H1 (cell line): ENCODE data around the gene NDEL1.

ENCODE experiments used
- CBX8 ChIP-seq: fragments of 300-800, 300-1000 bp; sonication (generic); IDR thresholded peaks from 2 replicates; pipeline ENCODE4 v1.7.1; 2016; ENCODE audit warnings: low read depth, low read length, borderline replicate concordance
- CEBPB ChIP-seq: IDR thresholded peaks from 2 replicates; pipeline ENCODE4 v1.6.1; 2012; ENCODE audit warnings: low read depth, low read length
- CREB1 ChIP-seq: IDR thresholded peaks from 2 replicates; pipeline ENCODE4 v1.6.1; 2012; ENCODE audit warnings: inconsistent platforms
- CTCF ChIP-seq, 3 experiments: IDR thresholded peaks; 1 replicate in 2 of 3; 2 replicates in 1 of 3; pipeline versions ENCODE4 v1.5.1 to v1.6.1; 2011; ENCODE audit warnings: low read length in 3 of 3, mild to moderate bottlenecking in 3 of 3, inconsistent platforms in 2 of 3, low read depth in 1 of 3, moderate library complexity in 1 of 3; ENCODE audit not compliant: insufficient read depth in 1 of 3; ENCODE audit errors: control extremely low read depth in 1 of 3
- EGR1 ChIP-seq: IDR thresholded peaks from 2 replicates; pipeline ENCODE4 v1.6.1; 2011; ENCODE audit warnings: low read depth, low read length, borderline replicate concordance
- JUND ChIP-seq: IDR thresholded peaks from 2 replicates; pipeline ENCODE4 v1.6.1; 2011; ENCODE audit warnings: mild to moderate bottlenecking, improper control_type of control experiment, low read length
- MAFK ChIP-seq: IDR thresholded peaks from 2 replicates; pipeline ENCODE4 v1.6.1; 2012; ENCODE audit warnings: low read depth, mild to moderate bottlenecking, improper control_type of control experiment, low read length
- NANOG ChIP-seq: IDR thresholded peaks from 2 replicates; pipeline ENCODE4 v1.6.1; 2011; ENCODE audit warnings: low read length, low read depth, mild to moderate bottlenecking, inconsistent platforms; ENCODE audit not compliant: insufficient read depth, poor library complexity, severe bottlenecking
- POLR2AphosphoS5 ChIP-seq: IDR thresholded peaks from 2 replicates; pipeline ENCODE4 v1.6.1; 2011; ENCODE audit warnings: low read depth, low read length
- TAF1 ChIP-seq: IDR thresholded peaks from 2 replicates; pipeline ENCODE4 v1.6.1; 2011; ENCODE audit warnings: mild to moderate bottlenecking, low read depth, low read length
- TBP ChIP-seq: IDR thresholded peaks from 2 replicates; pipeline ENCODE4 v1.6.1; 2011; ENCODE audit warnings: low read depth, low read length, improper control_type of control experiment
- TF ChIP-seq, protein P1 (sequence below): IDR thresholded peaks from 2 replicates; pipeline ENCODE4 v1.6.1; 2011; ENCODE audit warnings: low read depth, mild to moderate bottlenecking, low read length; ENCODE audit not compliant: insufficient read depth
- TF ChIP-seq, protein P2 (sequence below): IDR thresholded peaks from 2 replicates; pipeline ENCODE4 v1.6.1; 2011; ENCODE audit warnings: low read length, improper control_type of control experiment
- TF ChIP-seq, protein P3 (sequence below): IDR thresholded peaks from 2 replicates; pipeline ENCODE4 v1.6.1; 2012; ENCODE audit warnings: inconsistent platforms

GRCh38 chr17:8417806-8418205, 17.9 kb upstream of the NDEL1 start:
- TF ChIP-seq CTCF (IDR thresholded peaks at IDR 0.05; ENCODE audit: control extremely low read depth in 1 of 3, insufficient read depth in 1 of 3, low read depth in 1 of 3, low read length in 3 of 3) (no peak), CBX8 (no peak), JUND (no peak), MAFK (no peak), POLR2AphosphoS5 (no peak), CREB1 (no peak), NANOG (no peak), TAF1 (no peak), TBP (no peak), EGR1 (no peak), CEBPB (no peak)
- TF ChIP-seq, protein P1, sequence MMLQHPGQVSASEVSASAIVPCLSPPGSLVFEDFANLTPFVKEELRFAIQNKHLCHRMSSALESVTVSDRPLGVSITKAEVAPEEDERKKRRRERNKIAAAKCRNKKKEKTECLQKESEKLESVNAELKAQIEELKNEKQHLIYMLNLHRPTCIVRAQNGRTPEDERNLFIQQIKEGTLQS: no peak
- TF ChIP-seq, protein P2, sequence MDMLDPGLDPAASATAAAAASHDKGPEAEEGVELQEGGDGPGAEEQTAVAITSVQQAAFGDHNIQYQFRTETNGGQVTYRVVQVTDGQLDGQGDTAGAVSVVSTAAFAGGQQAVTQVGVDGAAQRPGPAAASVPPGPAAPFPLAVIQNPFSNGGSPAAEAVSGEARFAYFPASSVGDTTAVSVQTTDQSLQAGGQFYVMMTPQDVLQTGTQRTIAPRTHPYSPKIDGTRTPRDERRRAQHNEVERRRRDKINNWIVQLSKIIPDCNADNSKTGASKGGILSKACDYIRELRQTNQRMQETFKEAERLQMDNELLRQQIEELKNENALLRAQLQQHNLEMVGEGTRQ: no peak
- TF ChIP-seq, protein P3, sequence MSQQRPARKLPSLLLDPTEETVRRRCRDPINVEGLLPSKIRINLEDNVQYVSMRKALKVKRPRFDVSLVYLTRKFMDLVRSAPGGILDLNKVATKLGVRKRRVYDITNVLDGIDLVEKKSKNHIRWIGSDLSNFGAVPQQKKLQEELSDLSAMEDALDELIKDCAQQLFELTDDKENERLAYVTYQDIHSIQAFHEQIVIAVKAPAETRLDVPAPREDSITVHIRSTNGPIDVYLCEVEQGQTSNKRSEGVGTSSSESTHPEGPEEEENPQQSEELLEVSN: no peak
